ENCODE results near the gene MRPS23. TPM values are rescaled to one million over a fixed set of nuclear protein-coding genes. Genes with fewer than 3 reads are reported as not detected.

Gene MRPS23
- total RNA-seq, 1 donor from 2014 or later = 16.4 TPM

DNA sequence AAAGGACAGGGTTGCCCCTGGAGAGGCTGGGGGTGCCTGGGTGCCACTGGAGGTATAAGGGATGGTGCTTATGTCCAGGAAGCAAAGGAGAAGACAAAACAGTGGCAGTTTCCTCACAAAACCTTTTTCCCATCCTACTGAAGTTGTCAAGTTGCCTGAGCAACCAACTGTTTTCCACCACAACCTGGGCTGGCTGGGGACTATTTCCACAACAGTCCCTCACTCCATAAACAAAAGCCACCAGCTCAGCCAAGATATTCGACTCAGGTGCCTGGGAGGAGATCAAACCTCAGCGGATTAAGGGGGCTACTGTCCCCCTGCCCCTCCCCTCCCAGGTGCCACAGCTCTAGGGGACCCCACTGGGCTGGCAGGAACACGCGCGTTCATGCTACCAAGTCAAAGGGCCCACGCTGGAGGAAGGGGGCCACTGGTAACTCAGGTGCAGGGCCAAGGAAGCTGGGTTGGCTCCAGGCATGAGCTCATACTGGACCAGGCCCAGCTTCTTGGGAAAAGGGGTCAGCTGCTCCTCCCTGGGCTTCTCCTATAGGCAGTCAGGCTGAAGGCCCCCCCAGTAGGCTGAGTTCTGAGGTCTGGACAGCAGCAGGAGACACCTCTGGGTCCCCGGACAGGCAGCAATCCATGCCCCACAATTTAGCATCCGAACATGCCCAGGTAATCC, 45.7 kb upstream of the MRPS23 start:
- Mint-ChIP-seq H3K9me3 (no peaks in the 10 kb centered on the region), H3K27ac (peak overlapping the region; percentile 95), H3K27me3 (ENCODE audit: insufficient read depth, low read depth) (peaks cover 9% of the 10 kb centered on the region), H3K36me3 (peaks cover 5% of the 10 kb centered on the region), H3K4me1 (peaks cover 83% of the 10 kb centered on the region), H3K4me3 (peak overlapping the region; percentile 48)
- Histone ChIP-seq H3K9me3 (ENCODE audit: low read depth) (no peaks in the 10 kb centered on the region), H3K79me2 (ENCODE audit: low read depth) (no peaks in the 10 kb centered on the region), H4K20me1 (ENCODE audit: low read depth) (peaks cover 3% of the 10 kb centered on the region), H3K27me3 (no peaks in the 10 kb centered on the region), H3K36me3 (no peaks in the 10 kb centered on the region), H3K9ac (no peak overlapping the region), H3K4me3 (no peak overlapping the region), H3K4me1 (peaks cover 53% of the 10 kb centered on the region), H3F3A (ENCODE audit: low read depth) (peaks cover 40% of the 10 kb centered on the region), H3K4me2 (no peak overlapping the region), H3K27ac (no peak overlapping the region), H2AFZ (replicated peaks) (no peak overlapping the region)
- TF ChIP-seq EZH2 (IDR thresholded peaks at IDR 0.05) (no peak), CTCF (IDR thresholded peaks at IDR 0.05) (no peak), EZH2phosphoT487 (IDR thresholded peaks at IDR 0.05) (no peak)
- no peak for DNase-seq (ENCODE audit: low spot score)

GRCh38 chr17:57894848-57895247, 45.0 kb upstream of the MRPS23 start:
- no peak for TF ChIP-seq EZH2 (IDR thresholded peaks at IDR 0.05)
- TF ChIP-seq CTCF (IDR thresholded peaks at IDR 0.05) = no peak
- no peak for TF ChIP-seq EZH2phosphoT487 (IDR thresholded peaks at IDR 0.05)
- H3K9me3 ChIP-seq (ENCODE audit: low read depth) = no peaks in the 10 kb centered on the region
- no peaks in the 10 kb centered on the region for H3K36me3 ChIP-seq
- H3F3A ChIP-seq (ENCODE audit: low read depth) = peaks cover 40% of the 10 kb centered on the region
- Mint-ChIP-seq H3K36me3 (peaks cover 5% of the 10 kb centered on the region), H3K4me3 (no peak overlapping the region), H3K4me1 (peaks cover 76% of the 10 kb centered on the region), H3K27ac (peak overlapping the region; percentile 95), H3K27me3 (ENCODE audit: insufficient read depth, low read depth) (peaks cover 9% of the 10 kb centered on the region), H3K9me3 (no peaks in the 10 kb centered on the region)
- no peak overlapping the region for H3K4me3 ChIP-seq
- H3K79me2 ChIP-seq (ENCODE audit: low read depth) = no peaks in the 10 kb centered on the region
- peaks cover 51% of the 10 kb centered on the region for H3K4me1 ChIP-seq
- H3K27me3 ChIP-seq = no peaks in the 10 kb centered on the region
- H4K20me1 ChIP-seq (ENCODE audit: low read depth) = peaks cover 3% of the 10 kb centered on the region
- H3K9ac ChIP-seq = no peak overlapping the region
- no peak for DNase-seq (ENCODE audit: low spot score)
- H3K4me2 ChIP-seq = no peak overlapping the region
- H3K27ac ChIP-seq = no peak overlapping the region
- H2AFZ ChIP-seq (replicated peaks) = no peak overlapping the region

- H3K27me3 ChIP-seq = no peaks in the 10 kb centered on the region
- H3K9ac ChIP-seq = no peak overlapping the region
- peak overlapping the region; percentile 99 for H3K27ac Mint-ChIP-seq
- peak; percentile 80 for DNase-seq (ENCODE audit: low spot score)
- peaks cover 28% of the 10 kb centered on the region for H3F3A ChIP-seq (ENCODE audit: low read depth)
- peak overlapping the region; percentile 80 for H3K4me3 Mint-ChIP-seq
- peaks cover 34% of the 10 kb centered on the region for H3K4me1 ChIP-seq
- peaks cover 69% of the 10 kb centered on the region for H3K4me1 Mint-ChIP-seq
- no peak overlapping the region for H2AFZ ChIP-seq (replicated peaks)
- peak overlapping the region; percentile 59 for H3K4me2 ChIP-seq
- peaks cover 5% of the 10 kb centered on the region for H3K36me3 Mint-ChIP-seq
- TF ChIP-seq EZH2phosphoT487 (IDR thresholded peaks at IDR 0.05) (no peak), CTCF (IDR thresholded peaks at IDR 0.05) (no peak), EZH2 (IDR thresholded peaks at IDR 0.05) (no peak)
- no peaks in the 10 kb centered on the region for H4K20me1 ChIP-seq (ENCODE audit: low read depth)
- no peaks in the 10 kb centered on the region for H3K79me2 ChIP-seq (ENCODE audit: low read depth)
- H3K27ac ChIP-seq = peak overlapping the region; percentile 74
- H3K36me3 ChIP-seq = no peaks in the 10 kb centered on the region
- peaks cover 5% of the 10 kb centered on the region for H3K27me3 Mint-ChIP-seq (ENCODE audit: insufficient read depth, low read depth)
- no peaks in the 10 kb centered on the region for H3K9me3 ChIP-seq (ENCODE audit: low read depth)
- no peaks in the 10 kb centered on the region for H3K9me3 Mint-ChIP-seq
- peak overlapping the region; percentile 9 for H3K4me3 ChIP-seq
These were observed 43.2 kb upstream of the MRPS23 start for GRCh38 chr17:57892820-57893595.

Data from neural progenitor cell (in vitro differentiated cells).